IMR-90 (cell line): Measurements from ENCODE around the gene INF2. TPM values are rescaled to one million over a fixed set of nuclear protein-coding genes. Genes with fewer than 3 reads are reported as not detected.

ENCODE experiments used
- ATAC-seq: fragments of 200-7000 bp; cut with Tn5 transposase; 2 replicates; pipeline ENCODE4 v1.9.1; 2020; ENCODE audit warnings: low read depth, mild to moderate bottlenecking, moderate library complexity
- BruUV-seq: library from RNA; stranded (reverse); fragments of 400-500 nt; replicated peaks from 2 replicates; lab custom pipeline; 2021; lab: Mats Ljungman, UMichigan
- CTCF ChIA-PET: fragments of 300-600 bp; formaldehyde crosslinking; extraction: SDS; loops from one replicate; lab custom pipeline; 2021; ENCODE audit warnings: antibody characterized with exemption; lab: Yijun Ruan, JAX
- POLR2A ChIA-PET: fragments of 300-600 bp; sonication (Branson Sonifier 250); formaldehyde crosslinking; loops from one replicate; lab custom pipeline; 2022; ENCODE audit warnings: antibody characterized with exemption; ENCODE audit not compliant: unreplicated experiment; lab: Charles Lee
- DNase-seq: peaks from one replicate; pipeline ENCODE4 v3.0.0; 2013
- H2AFZ ChIP-seq: replicated peaks from 2 replicates; pipeline ENCODE3; 2013; ENCODE audit warnings: low read length, mild to moderate bottlenecking; ENCODE audit not compliant: poor library complexity
- H2AK5ac ChIP-seq: 2 replicates; pipeline ENCODE4 v1.6.1; 2013; ENCODE audit warnings: low read depth, low read length, inconsistent platforms
- H2AK9ac ChIP-seq: replicated peaks from 2 replicates; pipeline ENCODE3; 2013; ENCODE audit warnings: mild to moderate bottlenecking, low read depth, low read length, moderate library complexity; ENCODE audit not compliant: poor library complexity
- H2BK120ac ChIP-seq: 2 replicates; pipeline ENCODE4 v1.6.1; 2013; ENCODE audit warnings: low read depth, low read length, inconsistent platforms
- H2BK15ac ChIP-seq: 3 replicates; pipeline ENCODE4 v1.6.1; 2013; ENCODE audit warnings: low read depth, low read length, inconsistent platforms
- H2BK20ac ChIP-seq: 2 replicates; pipeline ENCODE4 v1.6.1; 2013; ENCODE audit warnings: low read depth, mild to moderate bottlenecking, inconsistent platforms, low read length, moderate library complexity
- H2BK5ac ChIP-seq: 2 replicates; pipeline ENCODE4 v1.6.1; 2013; ENCODE audit warnings: mild to moderate bottlenecking, low read depth, low read length, inconsistent platforms; ENCODE audit not compliant: poor library complexity, severe bottlenecking
- H3K14ac ChIP-seq: replicated peaks from 2 replicates; pipeline ENCODE4 v1.6.1; 2013; ENCODE audit warnings: low read depth, low read length, inconsistent platforms
- H3K18ac ChIP-seq: 2 replicates; pipeline ENCODE4 v1.6.1; 2013; ENCODE audit warnings: low read depth, low read length, control low read depth
- H3K23ac ChIP-seq: 2 replicates; pipeline ENCODE4 v1.6.1; 2013; ENCODE audit warnings: low read depth, low read length, inconsistent platforms
- H3K27ac ChIP-seq: 2 replicates; pipeline ENCODE4 v1.5.1; 2013; ENCODE audit warnings: mild to moderate bottlenecking, control low read depth, low read length; ENCODE audit not compliant: insufficient read depth
- H3K27me3 ChIP-seq: 2 replicates; pipeline ENCODE4 v1.6.1; 2013; ENCODE audit warnings: low read length; ENCODE audit not compliant: control insufficient read depth, insufficient read depth
- H3K36me3 ChIP-seq: 2 replicates; pipeline ENCODE4 v1.6.1; 2013; ENCODE audit warnings: low read length, mixed read lengths; ENCODE audit not compliant: control insufficient read depth, insufficient read depth
- H3K4ac ChIP-seq: 2 replicates; pipeline ENCODE4 v1.6.1; 2013; ENCODE audit warnings: low read depth, low read length, inconsistent platforms
- H3K4me1 ChIP-seq: 2 replicates; pipeline ENCODE4 v1.6.1; 2013; ENCODE audit warnings: low read length, mixed read lengths; ENCODE audit not compliant: control insufficient read depth, insufficient read depth
- H3K4me2 ChIP-seq: 2 replicates; pipeline ENCODE4 v1.6.1; 2013; ENCODE audit warnings: low read depth, mild to moderate bottlenecking, control low read depth, low read length, moderate library complexity
- H3K4me3 ChIP-seq: 2 replicates; pipeline ENCODE4 v1.5.1; 2013; ENCODE audit warnings: low read depth, mild to moderate bottlenecking, control low read depth, low read length, moderate library complexity; ENCODE audit not compliant: insufficient read depth
- H3K56ac ChIP-seq: 2 replicates; pipeline ENCODE4 v1.6.1; 2013; ENCODE audit warnings: low read length, inconsistent platforms; ENCODE audit not compliant: insufficient read depth; ENCODE audit errors: extremely low read depth
- H3K79me1 ChIP-seq, 2 experiments: 2 replicates each; pipeline ENCODE4 v1.6.1; 2013; ENCODE audit warnings: low read length in 2 of 2, inconsistent platforms in 1 of 2, low read depth in 1 of 2
- H3K9ac ChIP-seq: 2 replicates; pipeline ENCODE4 v1.6.1; 2013; ENCODE audit warnings: low read depth, low read length, control low read depth
- H3K9me1 ChIP-seq: 2 replicates; pipeline ENCODE4 v1.6.1; 2013; ENCODE audit warnings: low read length, inconsistent platforms; ENCODE audit not compliant: insufficient read depth
- H3K9me3 ChIP-seq: 2 replicates; pipeline ENCODE4 v1.6.1; 2013; ENCODE audit warnings: low read length; ENCODE audit not compliant: control insufficient read depth, insufficient read depth
- H4K20me1 ChIP-seq: 2 replicates; pipeline ENCODE4 v1.6.1; 2013; ENCODE audit warnings: low read length, inconsistent platforms; ENCODE audit not compliant: insufficient read depth
- H4K5ac ChIP-seq: 2 replicates; pipeline ENCODE4 v1.6.1; 2013; ENCODE audit warnings: mild to moderate bottlenecking, low read depth, low read length, control low read depth
- H4K8ac ChIP-seq, 2 experiments: 2 replicates each; pipeline ENCODE4 v1.6.1; 2013; ENCODE audit warnings: low read depth in 2 of 2, low read length in 2 of 2, control low read depth in 1 of 2, inconsistent platforms in 1 of 2
- H4K91ac ChIP-seq: 2 replicates; pipeline ENCODE4 v1.6.1; 2013; ENCODE audit warnings: low read depth, low read length, inconsistent platforms; ENCODE audit not compliant: insufficient read depth
- BHLHE40 ChIP-seq: fragments of 150-350 bp; IDR thresholded peaks from 2 replicates; pipeline ENCODE4 v1.6.1; 2016; ENCODE audit warnings: mild to moderate bottlenecking, low read depth, low read length
- WGBS, 2 experiments: methylation state at CpG; one replicate each; pipeline versions ENCODE4 v1.1.5 to v1.1.7; 2013; ENCODE audit warnings: missing lambda C conversion rate in 2 of 2; ENCODE audit not compliant: insufficient read length in 1 of 2; ENCODE audit errors: extremely low coverage in 2 of 2; 5-methylcytosine and 5-hydroxymethylcytosine counted together
- dilution Hi-C: fragments of 300-500 bp; cut with HindIII; formaldehyde crosslinking; loops from one replicate; pipeline ENCODE4 v1.14.3; 2018; ENCODE audit warnings: low sequenced_read_pairs; ENCODE audit not compliant: unreplicated experiment
- in situ Hi-C: fragments of 300-500 bp; cut with MboI; formaldehyde crosslinking; loops from 3 replicates; pipeline ENCODE4 v1.14.3; 2019; ENCODE audit warnings: low sequenced_read_pairs, inconsistent platforms, mixed read lengths
- intact Hi-C: fragments of 100-400 bp; cut with micrococcal nuclease; formaldehyde crosslinking; loops from 2 replicates; pipeline ENCODE4 v1.10.0; 2022
- polyA plus RNA-seq, 3 experiments: library from polyadenylated mRNA; depleted of rRNA; stranded (reverse); fragments of >200 nt; gene quantifications; 2 replicates each; pipeline ENCODE4 v1.2.3, GENCODE V29; 2012; ENCODE audit warnings: low replicate concordance in 1 of 3
- total RNA-seq: library from RNA; depleted of rRNA; stranded (reverse); fragments of >200 nt; gene quantifications from 2 replicates; pipeline ENCODE4 v1.2.3, GENCODE V29; 2012

Gene INF2
- total and polyA plus RNA-seq, 2 of the 4 experiments (the other 2 are of a cell fraction) = 16.8 to 62.1 TPM

- no peak overlapping the region for H2BK120ac ChIP-seq
- ChIA-PET POLR2A (no interaction called here), CTCF (no interaction called here)
- in situ Hi-C loops = no loop called here
- no TSS peak for BruUV-seq
- H2BK5ac ChIP-seq = no peak overlapping the region
- H4K91ac ChIP-seq = no peak overlapping the region
- TF ChIP-seq BHLHE40 = no peak
- no peak overlapping the region for H4K8ac ChIP-seq
- H3K4me1 ChIP-seq = peaks cover 15% of the 10 kb centered on the region
- no peaks in the 10 kb centered on the region for H3K9me3 ChIP-seq
- dilution Hi-C loops = no loop called here
- no peak overlapping the region for H3K14ac ChIP-seq
- H2AFZ ChIP-seq = no peak overlapping the region
- H2AK5ac ChIP-seq = no peak overlapping the region
- no peaks in the 10 kb centered on the region for H3K79me1 ChIP-seq
- no peaks in the 10 kb centered on the region for H3K27me3 ChIP-seq
- no peak for ATAC-seq
- no peak overlapping the region for H3K9ac ChIP-seq
- no peak overlapping the region for H2BK20ac ChIP-seq
- no peak overlapping the region for H3K4me3 ChIP-seq
- no peak overlapping the region for H3K56ac ChIP-seq
- no peak overlapping the region for H3K4ac ChIP-seq
- no peak overlapping the region for H3K18ac ChIP-seq
- no peak for DNase-seq
- peaks cover 5% of the 10 kb centered on the region; the same call in 1 of the 2 replicates for H3K9me1 ChIP-seq
- WGBS, 2 experiments = 78% methylated on average over 11 of the region's 23 CpGs; no CpG with 5 or more reads in 1 of the 2 experiments
- H3K23ac ChIP-seq = no peak overlapping the region
- H2AK9ac ChIP-seq = no peak overlapping the region
- no peaks in the 10 kb centered on the region for H3K36me3 ChIP-seq
- H3K27ac ChIP-seq = no peak overlapping the region
- no peaks in the 10 kb centered on the region for H4K20me1 ChIP-seq
- H3K4me2 ChIP-seq = no peak overlapping the region
- no peak overlapping the region for H4K5ac ChIP-seq
- no peak overlapping the region for H2BK15ac ChIP-seq
- intact Hi-C loops = no loop called here
Measured at GRCh38 chr14:104732931-104733681, 43.7 kb downstream of the INF2 start.
